BE2C (cell line): Measurements from ENCODE around the gene TSKS.

Experiments used
- DNase-seq: peaks from one replicate; pipeline ENCODE4 v3.0.0-alpha.2; 2020
- H3K27me3 ChIP-seq: fragments of 250-450 bp; sonication (Bioruptor Pico); 2 replicates; pipeline ENCODE4 v1.5.1; 2020; ENCODE audit warnings: mild to moderate bottlenecking
- H3K36me3 ChIP-seq: fragments of 250-450 bp; sonication (Bioruptor Pico); 2 replicates; pipeline ENCODE4 v1.5.1; 2020; ENCODE audit warnings: mild to moderate bottlenecking
- H3K4me1 ChIP-seq: fragments of 250-450 bp; sonication (Bioruptor Pico); 2 replicates; pipeline ENCODE4 v1.5.1; 2020
- H3K4me3 ChIP-seq: 2 replicates; pipeline ENCODE4 v1.5.1; 2011; ENCODE audit warnings: low read depth, low read length
- H3K9me3 ChIP-seq: fragments of 250-450 bp; sonication (Bioruptor Pico); 2 replicates; pipeline ENCODE4 v1.5.1; 2020
- CTCF ChIP-seq: IDR thresholded peaks from 2 replicates; pipeline ENCODE4 v1.5.1; 2012; ENCODE audit warnings: mild to moderate bottlenecking, low read depth, low read length

TSKS gene

GRCh38 chr19:49803529-49803856, 40.4 kb upstream of the TSKS start:
- peaks cover 14% of the 10 kb centered on the region for H3K36me3 ChIP-seq

GRCh38 chr19:49802836-49803528, 39.9 kb upstream of the TSKS start:
- DNase-seq = no peak
- Histone ChIP-seq H3K9me3 (no peaks in the 10 kb centered on the region), H3K27me3 (no peaks in the 10 kb centered on the region), H3K4me1 (peaks cover 4% of the 10 kb centered on the region), H3K36me3 (peaks cover 14% of the 10 kb centered on the region), H3K4me3 (peak overlapping the region; percentile 74)
- TF ChIP-seq CTCF = no peak

More at GRCh38 chr19:49803529-49803856, 40.4 kb upstream of the TSKS start:
- Histone ChIP-seq H3K4me1 (peaks cover 7% of the 10 kb centered on the region), H3K27me3 (no peaks in the 10 kb centered on the region), H3K9me3 (no peaks in the 10 kb centered on the region), H3K4me3 (no peak overlapping the region)
- TF ChIP-seq CTCF = no peak
- DNase-seq = no peak

DNA sequence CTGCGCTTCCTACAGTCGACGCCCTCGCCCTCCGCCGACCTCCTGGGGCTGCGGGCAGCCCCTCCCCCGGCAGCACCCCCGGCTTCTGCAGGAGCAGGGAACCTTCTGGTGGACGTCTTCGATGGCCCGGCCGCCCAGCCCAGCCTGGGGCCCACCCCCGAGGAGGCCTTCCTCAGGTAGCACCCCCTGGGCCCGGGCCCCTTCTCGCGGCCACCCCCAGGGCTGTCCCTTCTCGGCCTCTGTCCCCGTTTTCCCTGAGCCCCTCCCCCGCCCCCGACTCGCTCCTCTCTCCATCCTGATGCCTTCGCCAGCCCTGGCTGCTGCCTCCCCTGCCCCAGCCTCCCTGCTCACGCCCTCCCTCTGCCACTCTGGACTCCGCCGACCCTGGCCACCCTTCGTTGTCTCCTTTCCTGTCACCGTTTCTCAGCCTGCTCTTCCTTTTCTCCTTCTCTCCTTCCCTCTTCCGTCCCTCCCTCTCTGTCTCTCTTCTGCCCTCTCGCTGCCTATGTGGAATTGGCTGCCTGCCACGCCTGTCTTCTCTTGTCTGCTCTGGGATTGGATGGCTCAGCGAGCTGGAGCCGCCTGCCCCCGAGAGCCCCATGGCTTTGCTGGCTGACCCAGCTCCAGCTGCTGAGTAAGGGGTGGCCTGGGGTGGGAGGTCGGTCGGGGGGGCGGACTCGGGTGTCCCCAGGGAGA, 39.0 kb upstream of the TSKS start:
- TF ChIP-seq CTCF = peak; percentile 34; the same call in 1 of the 2 replicates

DNA sequence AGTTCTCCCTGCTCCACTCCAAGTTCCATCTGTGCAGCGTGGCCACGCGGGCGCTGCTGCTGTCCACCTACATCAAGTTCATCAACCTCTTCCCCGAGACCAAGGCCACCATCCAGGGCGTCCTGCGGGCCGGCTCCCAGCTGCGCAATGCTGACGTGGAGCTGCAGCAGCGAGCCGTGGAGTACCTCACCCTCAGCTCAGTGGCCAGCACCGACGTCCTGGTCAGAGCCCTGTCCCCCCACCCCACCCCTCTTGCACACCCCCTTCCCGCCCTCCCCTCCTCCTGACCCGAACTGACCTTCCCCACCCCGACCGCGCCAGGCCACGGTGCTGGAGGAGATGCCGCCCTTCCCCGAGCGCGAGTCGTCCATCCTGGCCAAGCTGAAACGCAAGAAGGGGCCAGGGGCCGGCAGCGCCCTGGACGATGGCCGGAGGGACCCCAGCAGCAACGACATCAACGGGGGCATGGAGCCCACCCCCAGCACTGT, 38.3 kb upstream of the TSKS start:
- no peaks in the 10 kb centered on the region for H3K9me3 ChIP-seq
- H3K4me3 ChIP-seq = peak overlapping the region; percentile 74
- TF ChIP-seq CTCF = no peak
- peaks cover 12% of the 10 kb centered on the region for H3K36me3 ChIP-seq
- no peaks in the 10 kb centered on the region for H3K27me3 ChIP-seq
- no peak for DNase-seq
- H3K4me1 ChIP-seq = peaks cover 4% of the 10 kb centered on the region

More for the DNA sequence above, 39.0 kb upstream of the TSKS start:
- H3K27me3 ChIP-seq = no peaks in the 10 kb centered on the region
- peak overlapping the region; percentile 74 for H3K4me3 ChIP-seq
- peaks cover 4% of the 10 kb centered on the region for H3K4me1 ChIP-seq
- DNase-seq = peak; percentile 95
- peaks cover 11% of the 10 kb centered on the region for H3K36me3 ChIP-seq
- H3K9me3 ChIP-seq = no peaks in the 10 kb centered on the region

DNA sequence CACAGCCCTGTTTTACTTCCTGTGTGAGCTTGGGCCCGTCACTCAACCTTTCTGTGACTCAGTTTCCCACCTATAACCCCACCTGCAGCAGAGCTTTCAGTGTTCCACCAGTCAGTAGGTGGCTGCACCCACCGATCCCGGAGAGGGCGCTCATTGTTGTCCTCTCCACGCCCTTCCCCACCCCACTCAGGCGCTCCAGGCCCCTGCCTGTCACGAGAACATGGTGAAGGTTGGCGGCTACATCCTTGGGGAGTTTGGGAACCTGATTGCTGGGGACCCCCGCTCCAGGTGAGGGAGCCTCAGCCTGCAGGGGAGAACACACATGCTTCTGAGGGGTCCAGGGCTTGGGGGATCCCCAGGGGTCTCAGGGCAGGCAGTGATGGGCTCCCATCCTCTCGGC, 37.7 kb upstream of the TSKS start:
- Histone ChIP-seq H3K9me3 (no peaks in the 10 kb centered on the region), H3K27me3 (no peaks in the 10 kb centered on the region), H3K4me1 (peaks cover 4% of the 10 kb centered on the region), H3K4me3 (no peak overlapping the region), H3K36me3 (peaks cover 19% of the 10 kb centered on the region)
- DNase-seq = no peak
- no peak for TF ChIP-seq CTCF
